GM19372 (cell line): ENCODE results near the gene CARS1.

Experiments used
- ATAC-seq: cut with Tn5 transposase; IDR thresholded peaks from one replicate; pipeline ENCODE4 v1.9.1; 2021; ENCODE audit warnings: mild to moderate bottlenecking, low read depth, moderate library complexity; ENCODE audit not compliant: unreplicated experiment

CARS1 gene

DNA sequence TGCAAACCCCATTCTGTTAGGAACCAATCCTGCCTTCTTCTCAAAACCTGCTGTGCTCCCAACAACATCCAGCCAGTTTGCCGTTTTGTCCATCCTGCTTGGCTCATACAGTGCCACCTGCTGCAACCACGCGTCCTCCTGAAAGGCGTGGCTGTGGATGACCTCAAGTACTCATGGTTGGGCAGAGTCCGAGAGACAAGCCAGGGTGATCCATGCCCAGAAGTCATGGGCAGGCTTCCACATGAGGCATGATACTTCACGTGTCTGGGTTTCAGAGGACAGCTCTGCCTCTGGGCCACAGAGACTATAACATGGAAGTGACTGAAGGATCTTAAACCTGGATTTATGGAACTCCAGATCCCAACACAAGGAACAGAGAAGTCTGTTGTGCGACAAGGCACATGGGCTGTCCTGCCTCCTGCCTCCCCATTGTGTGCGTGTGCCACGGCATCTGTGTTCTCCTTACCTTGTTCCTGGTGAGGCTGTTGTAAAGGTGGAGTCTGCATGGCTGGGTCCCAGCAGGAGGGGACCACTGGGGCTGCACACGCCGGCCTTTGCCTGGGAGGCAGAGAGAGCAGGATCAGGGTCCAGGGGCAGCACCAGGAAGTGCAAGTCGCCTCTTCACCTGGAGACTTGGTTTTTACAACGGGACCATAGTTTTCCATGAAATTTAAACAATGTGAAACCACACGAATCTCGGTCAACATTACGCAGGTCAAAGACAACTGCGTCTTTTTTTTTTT is 15.4 kb downstream of the CARS1 start:
- no peak for ATAC-seq

DNA sequence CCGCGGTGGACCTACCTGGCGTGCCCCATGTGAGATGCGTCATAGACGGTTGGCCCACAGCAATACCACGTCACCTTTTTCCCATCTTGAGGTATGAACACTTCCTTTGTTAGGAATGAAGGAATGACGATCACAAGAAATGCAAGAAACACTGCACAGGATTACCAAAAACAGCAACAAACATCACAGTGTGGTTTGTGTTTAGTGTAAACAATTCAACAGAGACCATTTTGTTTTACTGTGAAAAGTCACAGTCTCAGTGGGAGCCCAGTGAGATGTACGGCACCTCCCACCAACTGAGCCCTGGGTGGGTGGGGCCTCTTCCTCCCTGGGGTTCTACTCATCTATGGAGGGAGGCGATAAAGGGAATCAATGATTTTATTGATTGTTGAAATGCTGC is 16.3 kb downstream of the CARS1 start:
- no peak for ATAC-seq

DNA sequence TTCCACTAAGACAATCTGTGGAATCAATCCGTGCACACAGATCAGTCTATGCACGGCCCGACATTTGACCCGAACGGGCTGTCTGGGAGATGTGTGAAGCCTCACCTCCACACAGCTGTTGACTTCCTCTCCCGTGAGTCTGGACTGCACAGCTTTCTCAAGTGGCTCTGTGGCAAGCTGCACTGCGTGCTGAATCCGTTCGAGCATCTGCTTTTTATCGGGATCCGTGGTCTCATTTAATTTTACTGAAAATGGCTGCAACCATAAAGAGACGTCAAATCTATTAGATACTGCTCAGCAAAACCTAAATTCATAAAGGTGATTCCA is 19.3 kb downstream of the CARS1 start:
- ATAC-seq = no peak

DNA sequence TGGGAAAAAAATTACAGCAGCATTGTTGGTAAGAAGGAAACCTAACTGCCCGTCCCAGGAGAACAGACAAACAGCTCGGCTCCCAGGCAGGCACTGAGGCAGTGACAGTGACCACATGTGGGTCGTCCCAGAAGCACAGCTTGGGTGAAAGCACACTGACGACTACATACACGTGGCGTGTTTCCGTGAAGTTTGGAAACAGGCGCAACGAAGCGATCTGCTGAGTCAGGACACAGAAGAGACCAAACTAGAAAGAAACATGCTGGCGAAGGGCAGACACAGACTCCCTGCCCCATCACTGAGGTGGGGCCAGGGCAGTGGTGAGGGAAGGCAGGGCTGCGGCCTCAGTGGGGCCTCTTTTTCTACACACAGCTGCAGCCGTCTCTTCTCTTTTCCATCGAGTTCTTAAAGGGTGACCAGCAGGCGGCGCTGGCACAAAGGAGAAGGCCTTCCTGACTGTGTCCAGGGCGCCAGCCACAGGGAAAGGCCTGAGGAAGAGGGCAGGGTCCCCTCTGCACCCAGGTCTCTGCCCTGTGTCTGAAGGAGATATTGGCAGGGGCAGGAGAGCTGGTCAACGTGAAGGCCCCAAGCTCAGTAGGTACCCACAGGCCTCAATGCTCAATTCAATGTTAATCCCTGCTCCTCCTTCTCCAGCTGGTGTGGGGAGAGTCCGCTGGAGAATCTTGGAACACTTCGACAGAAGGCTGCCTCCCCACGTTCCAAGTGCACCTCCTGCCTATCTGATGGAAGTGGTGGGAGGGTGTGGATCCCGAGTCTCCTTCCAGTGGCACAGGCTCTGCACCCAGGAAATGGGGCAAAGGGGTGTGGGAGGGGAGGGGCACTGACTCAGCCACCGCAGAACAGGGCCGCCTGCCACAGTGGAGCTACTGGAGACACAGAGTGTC is 19.9 kb downstream of the CARS1 start:
- no peak for ATAC-seq

DNA sequence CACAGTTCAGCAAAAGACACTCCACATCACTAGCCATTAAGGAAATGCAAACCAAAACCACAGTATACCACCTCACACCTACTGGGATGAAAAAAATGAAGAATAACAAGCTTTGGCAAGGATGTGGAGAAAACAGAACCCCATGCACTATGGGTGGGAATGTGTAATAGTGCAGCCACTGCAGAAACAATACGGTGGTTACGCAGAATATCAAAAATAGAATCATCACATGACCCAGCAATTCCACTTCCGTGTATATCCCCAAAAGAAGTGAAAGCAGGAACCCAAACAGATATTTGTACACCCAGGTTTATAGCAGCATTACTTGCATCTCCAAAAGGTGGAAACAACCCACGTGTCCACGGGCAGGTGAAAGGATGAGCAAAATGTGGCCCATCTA is 20.8 kb downstream of the CARS1 start:
- ATAC-seq = no peak

DNA sequence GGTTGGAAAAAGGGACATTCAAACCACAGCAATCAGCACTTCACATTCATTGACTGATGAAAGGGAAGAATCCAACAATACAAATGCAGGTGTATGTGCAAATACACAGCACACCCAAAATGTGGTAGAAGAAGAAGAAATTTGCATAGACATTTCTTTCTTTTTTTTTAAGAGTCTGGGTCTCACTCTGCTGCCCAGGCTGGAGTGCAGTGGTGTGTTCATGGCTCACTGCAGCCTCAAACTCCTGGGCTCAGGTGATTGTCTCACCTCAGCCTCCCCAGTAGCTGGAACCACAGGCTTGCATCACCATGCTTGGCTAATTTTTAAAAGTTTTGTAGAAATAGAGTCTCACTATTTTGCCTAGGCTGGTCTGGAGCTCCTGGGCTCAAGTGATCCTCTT is 21.9 kb downstream of the CARS1 start:
- no peak for ATAC-seq

DNA sequence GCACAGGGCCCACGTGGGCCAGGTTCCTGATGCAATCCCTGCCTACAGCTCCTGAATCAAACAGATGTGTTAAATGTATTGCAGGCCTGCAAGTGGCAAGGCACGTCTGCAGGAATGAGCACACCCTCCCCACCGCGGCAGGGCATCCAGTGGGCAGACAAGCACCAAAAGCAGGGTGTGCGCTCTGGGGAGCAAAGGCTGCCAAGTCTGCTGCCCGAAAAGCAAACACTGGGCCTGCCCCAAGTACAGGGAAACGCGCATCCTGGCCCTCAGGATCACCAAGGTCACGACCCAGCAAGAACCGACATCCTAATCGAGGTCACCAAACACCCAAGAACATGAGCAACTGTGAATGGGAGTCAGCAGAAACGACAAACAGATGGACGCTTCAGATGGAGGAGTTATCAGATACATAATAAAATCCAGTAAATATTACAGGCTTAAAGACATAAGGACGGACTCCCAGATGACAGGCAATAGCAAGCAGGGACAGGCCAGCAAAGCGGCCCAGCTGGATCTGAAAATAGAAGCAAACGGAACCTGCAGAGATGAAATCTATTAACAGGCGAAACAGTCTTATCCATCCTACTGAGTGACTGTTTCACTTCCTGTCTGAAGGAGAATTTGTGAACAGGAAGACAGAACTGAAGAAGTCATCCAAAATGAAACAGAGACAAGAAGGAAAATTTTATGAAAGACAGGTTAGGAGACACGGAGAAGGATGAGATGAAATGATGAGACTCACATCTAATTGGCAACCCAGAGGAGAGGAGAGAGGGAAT is 26.7 kb downstream of the CARS1 start:
- no peak for ATAC-seq

DNA sequence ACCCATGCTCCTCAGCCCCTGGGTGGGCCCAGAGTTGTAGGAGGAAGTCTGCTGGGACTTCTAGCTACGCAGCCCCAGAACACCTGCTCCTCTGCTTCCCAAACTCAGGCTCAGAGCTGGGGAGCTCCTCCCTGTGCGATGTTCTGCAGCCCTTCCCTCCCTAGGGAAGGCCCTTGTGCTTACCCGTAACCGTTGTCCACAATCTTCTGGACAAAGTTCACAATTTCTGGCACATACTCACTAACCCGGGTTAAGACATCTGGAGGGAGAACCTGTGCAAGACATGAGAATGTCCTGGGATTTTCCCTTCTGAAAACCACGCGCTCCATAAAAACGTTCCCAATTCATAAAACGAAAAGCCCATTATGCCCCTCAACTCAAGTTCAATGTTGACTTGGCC is 28.4 kb downstream of the CARS1 start:
- no peak for ATAC-seq

DNA sequence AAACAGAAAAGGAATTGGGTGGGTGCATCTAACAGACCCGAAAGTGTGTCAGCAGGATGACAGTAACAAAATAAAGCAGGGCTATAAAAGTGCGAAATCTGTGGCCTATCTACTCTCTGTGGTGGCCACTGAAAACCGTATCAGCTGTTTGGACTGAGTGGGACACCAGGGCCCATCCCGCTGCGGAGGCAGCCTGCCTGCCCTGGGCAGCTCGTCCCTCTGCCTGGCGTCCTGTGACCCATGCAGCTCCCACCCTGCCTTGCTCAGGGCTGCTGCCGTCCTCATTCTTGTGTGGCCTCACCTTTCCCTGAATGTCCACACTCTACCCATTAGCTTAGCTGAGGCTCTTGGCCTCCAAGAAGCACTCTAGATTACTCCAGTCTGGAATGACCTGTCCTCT is 30.4 kb downstream of the CARS1 start:
- no peak for ATAC-seq

DNA sequence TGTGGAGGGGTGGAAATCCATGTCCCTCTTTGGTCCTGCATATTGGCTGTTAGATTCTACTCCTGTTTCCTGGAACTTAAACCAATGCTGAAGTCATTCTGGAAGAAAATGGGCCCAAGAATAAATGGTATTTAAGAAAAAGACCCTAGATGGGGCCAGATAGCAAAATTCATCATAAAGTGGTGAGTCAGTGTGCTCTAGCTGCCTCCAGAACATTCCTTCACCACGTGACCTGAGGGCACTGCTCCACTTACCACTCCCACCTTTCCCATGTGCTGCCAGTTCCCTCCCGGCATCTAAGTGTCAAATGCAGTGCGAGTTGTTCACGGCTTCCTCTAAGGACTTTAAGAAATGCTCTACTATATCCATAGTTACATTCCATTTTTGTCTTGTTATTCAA is 34.2 kb downstream of the CARS1 start:
- ATAC-seq = no peak

DNA sequence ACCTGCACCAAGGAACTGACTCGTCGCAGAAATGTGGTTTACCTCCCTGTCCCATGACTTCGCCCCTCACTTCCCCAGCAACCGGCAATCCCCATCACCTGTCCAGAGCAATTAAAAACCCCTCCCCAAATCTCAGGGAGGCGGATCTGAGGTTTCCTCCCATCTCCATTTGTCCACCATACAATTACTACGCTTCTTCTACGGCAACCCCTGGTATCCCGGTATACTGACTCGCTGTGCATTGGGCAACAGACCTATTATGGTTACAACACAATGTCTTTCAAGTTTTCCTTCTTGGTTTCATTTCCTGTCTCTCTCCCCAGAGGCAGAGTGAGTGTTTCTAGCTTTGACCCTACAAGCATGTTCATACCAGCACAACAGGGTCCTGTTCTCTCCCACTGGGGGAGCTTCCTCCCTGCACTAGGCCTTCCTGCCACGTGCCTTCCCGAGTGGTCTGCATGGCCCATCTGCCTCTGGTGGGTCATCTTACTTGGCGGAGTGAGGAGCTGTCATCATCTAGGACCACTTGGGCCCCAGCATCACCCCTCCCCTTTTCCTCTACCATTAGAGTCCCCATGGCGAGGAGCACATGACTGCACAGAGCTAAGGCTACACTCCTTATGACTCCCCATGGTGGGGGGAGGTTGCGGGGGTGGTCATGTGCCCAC is 34.8 kb downstream of the CARS1 start:
- no peak for ATAC-seq

DNA sequence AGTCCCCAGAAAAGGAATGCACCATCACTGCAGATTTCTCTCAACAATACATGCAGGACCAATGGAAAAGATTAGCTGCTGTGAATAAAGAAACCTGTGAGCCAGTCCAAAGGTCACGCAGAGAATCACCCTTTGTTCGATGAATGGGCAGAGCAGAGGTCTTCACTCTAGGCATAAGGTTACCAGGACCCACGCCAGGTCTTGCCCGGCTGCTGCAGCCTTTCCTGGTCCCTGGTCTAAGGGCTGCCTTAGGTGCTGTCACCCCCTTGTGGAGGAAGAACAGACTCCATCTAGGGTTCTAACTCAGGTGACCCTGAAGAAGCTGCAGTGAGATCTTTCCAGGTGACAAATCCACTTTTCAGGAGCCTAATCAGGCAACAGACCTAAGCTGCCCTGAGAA is 36.1 kb downstream of the CARS1 start:
- no peak for ATAC-seq

DNA sequence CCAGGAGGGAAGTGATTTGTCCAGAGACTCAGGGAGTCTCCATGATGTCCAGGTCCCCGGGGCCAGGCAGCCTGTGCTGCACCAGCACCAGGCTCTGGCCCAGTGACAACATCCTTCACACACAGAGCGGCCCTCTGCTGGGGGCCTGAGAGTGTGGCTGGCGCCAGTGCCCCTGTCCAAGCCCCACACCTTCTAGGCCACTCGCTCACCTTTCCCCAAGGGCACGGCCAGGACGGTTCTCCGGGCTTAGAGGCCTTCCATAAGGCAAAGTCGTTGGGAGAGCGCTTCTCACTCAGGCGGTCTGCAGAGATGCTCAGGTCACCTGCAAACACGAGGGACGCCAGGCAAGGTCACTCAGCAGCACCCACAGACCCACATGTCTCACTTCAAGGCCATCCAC is 37.2 kb downstream of the CARS1 start:
- no peak for ATAC-seq

DNA sequence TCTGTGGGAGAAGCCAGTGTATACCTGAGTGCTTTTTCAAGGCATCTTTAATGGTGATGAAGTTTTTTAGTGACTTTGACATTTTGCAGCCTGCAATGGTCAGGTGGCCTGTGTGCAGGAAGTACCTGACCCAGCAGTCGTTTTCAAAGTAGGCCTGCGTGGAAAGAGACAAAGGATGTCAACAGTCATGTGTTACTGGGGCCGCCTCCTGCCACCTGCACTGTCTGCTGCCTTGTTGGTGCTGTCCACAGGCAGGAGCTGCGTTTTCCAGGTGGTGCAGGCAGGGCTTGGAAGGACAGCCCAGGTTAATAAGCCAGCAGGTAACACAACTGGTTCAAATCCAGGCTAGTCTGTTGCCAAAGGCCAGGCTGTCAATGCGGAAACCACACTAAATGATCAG is 38.6 kb downstream of the CARS1 start:
- no peak for ATAC-seq

DNA sequence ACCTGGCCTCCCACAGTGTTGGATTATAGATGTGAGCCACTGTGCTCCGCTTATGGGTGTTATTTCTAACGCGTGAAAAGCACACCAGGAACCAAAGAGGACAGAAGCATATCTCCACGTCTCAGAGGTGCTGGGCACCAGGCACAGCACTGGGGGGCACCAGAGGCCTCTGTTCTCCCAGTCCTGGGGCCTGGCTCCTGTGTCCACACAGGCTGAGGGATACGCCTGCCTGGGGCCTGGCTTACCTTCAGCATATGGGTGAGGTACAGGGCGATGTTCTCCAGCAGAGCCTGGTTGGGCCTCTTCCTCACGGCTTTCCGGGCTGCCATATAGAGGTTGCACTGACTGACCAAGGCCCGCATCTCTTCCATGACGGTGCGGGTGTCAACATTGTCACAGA is 40.4 kb downstream of the CARS1 start:
- ATAC-seq = no peak

DNA sequence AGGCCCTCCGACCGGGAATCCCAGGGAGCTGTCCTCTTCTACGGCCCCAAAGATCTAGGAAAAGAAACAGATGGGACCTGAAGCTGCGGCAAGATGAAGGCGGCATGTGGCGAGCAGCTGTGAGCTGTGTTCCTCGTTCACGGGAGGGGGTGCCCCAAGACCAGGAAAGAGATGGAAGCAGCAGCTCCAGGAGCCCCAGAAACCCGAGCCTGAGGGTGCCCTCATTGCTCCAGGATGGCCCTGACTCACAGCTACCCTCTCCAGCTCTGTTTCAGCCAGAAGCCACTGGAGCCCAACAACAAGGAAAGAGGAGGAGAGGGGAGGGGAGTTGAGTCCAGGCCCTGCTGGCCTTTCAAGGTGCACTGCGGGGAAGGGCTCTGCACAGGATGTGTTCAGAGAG is 41.4 kb downstream of the CARS1 start:
- ATAC-seq = no peak

DNA sequence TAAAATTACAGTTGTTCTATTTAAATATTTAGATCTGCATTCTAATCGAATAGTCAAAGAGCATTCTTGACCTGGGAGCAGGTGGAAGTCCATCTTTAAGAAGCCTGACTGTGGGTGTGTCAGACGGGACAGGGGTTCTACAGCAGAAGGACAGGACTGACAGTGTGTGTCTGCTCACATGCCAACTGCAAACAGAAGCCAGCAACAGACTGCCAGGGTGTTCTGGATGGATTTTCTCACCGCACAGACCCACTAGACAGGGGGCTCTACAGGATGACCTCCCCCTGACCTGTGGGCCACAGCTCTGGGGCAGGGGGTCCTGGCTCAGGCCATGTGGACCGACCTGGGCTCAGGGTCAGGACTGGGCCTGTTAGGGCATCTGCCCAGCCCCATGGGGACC is 42.3 kb downstream of the CARS1 start:
- ATAC-seq = no peak

DNA sequence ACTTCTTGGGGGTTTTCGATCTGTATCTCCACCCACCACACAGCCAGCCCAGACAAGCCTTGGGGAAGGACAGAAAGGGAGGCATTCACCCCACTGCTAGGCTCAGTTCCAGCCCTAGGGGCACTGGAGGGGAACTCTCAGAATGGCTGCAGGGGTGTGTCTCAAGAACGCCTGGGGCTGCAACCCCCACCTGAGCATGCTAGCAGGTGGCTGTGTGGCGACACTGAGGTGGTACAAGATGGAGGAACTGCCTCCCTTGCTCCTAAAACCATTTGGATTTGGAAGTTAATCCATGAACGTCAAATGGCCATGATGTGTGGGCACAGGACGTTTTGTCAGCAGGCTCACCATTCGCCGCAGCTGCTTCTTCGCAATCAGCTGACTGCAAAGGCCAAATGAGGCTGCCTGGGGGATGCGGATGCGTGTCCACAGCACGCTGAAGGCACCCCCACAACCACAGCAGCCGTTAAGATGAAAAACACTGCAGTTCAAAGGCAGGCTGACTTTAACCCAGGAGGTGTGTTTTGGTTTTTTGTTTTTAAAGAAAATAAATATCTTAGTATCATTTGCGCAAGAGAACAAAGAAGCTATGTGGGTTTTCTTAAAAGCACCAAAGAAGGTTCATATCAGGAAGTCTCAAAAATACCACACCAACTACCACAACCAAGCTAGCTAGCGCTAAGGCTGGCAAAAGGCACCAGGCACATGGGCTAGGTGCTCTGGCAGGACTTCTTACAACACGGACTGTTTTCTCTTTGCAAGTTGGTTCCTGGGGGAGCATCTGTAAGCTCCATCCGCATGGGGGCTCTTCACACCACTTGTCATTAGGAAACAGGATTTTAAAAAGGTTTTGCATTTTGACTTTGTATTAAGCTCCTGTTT is 42.9 kb downstream of the CARS1 start:
- no peak for ATAC-seq

DNA sequence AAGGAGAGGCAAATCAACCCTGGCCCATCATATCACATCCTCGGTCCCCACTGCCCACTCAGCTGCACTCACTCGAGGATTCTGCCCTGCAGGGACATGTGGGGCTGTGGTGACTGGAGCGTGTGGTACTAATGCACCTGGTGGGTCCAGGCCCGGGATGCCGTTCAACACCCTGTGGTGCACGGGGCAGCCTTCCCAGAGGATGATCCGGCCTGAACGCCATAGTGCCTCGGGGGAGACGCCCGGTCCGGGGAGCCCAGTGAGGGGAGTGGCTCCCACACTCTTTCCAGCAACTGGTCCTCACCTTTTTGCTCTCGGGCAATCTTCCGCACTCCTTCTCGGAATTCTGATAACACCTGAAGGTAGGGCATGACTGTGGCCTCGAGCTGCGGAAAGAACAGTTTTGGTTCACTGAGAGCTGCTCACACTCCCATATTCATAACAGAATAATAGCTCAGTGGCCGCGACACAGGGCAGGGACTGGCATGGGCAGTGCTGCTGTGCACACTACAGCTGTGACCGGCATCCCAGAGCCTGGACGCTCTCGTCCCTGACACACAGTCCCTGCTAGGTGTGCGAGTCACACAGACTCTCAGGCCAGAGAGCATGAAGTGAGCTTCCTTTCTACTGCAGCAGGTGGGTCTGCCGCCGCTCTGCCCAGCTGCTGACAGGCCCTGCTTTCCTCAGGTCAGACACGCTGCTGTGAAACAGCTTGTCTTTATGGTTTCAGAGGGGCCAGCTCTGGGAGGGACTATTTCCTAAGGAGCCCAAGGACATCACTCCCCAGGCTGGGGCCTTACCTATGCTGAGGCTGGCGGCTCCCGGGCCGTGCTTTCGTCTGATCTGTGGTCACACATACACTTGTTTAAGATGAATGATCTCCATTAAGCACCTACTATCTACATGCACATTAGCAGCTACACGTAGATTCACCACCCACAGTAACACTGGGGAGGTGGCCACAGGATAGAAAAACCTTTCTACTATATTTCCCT is 45.0 kb downstream of the CARS1 start:
- ATAC-seq = no peak
